ENCODE results near the gene RAB20. TPM values are rescaled to one million over a fixed set of nuclear protein-coding genes. Genes with fewer than 3 reads are reported as not detected.

The RAB20 gene
- 4.0 and 7.6 TPM in 2 replicates for total RNA-seq

GRCh38 chr13:110561344-110562035 is at the start of gene RAB20:
TSS of gene RAB20 (minus strand) at chr13:110561722. CDS start at chr13:110561519, 203 bp downstream.

Other genes starting within 250 kb of the RAB20 start
- gene NAXD, start 53.8 kb upstream of the RAB20 start, total RNA-seq: 13.0 and 14.2 TPM in 2 replicates
- gene CARS2, start 144.4 kb upstream of the RAB20 start, total RNA-seq: 45.4 and 67.7 TPM in 2 replicates
- 4.7 and 8.2 TPM in 2 replicates for gene ING1, start 152.0 kb upstream of the RAB20 start, total RNA-seq

Data from hair follicular keratinocyte (primary cell).